ENCODE results near the gene SLC31A1. TPM values are rescaled to one million over a fixed set of nuclear protein-coding genes. Genes with fewer than 3 reads are reported as not detected.

Gene SLC31A1
- total RNA-seq, 4 donors from 2014 or later, result 22.9 to 45.0 (median 33.9) TPM

- DNase-seq (ENCODE audit: low spot score in 2 of 2), result no peak
- TF ChIP-seq POLR2A (IDR thresholded peaks at IDR 0.05), result no peak
- TF ChIP-seq CTCF (IDR thresholded peaks at IDR 0.05), result no peak
- intact Hi-C loops (cut with DNase I; ENCODE audit: low total_unique reads), result no loop called here
- H3K4me3 ChIP-seq (ENCODE audit: low read depth, poor library complexity, severe bottlenecking), result no peak overlapping the region
- 82% methylated on average over 3 of the region's 3 CpGs for WGBS, 2 donors
Observed at GRCh38 chr9:113266174-113266573, 44.8 kb downstream of the SLC31A1 start.

GRCh38 chr9:113267911-113268566 is 46.7 kb downstream of the SLC31A1 start:
- H3K4me3 ChIP-seq (ENCODE audit: low read depth, poor library complexity, severe bottlenecking), result no peak overlapping the region
- intact Hi-C loops (cut with DNase I; ENCODE audit: low total_unique reads), result no loop called here
- no peak for DNase-seq (ENCODE audit: low spot score in 2 of 2)
- 89 to 95% methylated on average over 4 of the region's 4 CpGs for WGBS, 2 donors
- TF ChIP-seq POLR2A (IDR thresholded peaks at IDR 0.05), result no peak
- TF ChIP-seq CTCF (IDR thresholded peaks at IDR 0.05), result no peak

- no peak for DNase-seq (ENCODE audit: low spot score in 2 of 2)
- intact Hi-C loops (cut with DNase I; ENCODE audit: low total_unique reads), result no loop called here
- TF ChIP-seq POLR2A (IDR thresholded peaks at IDR 0.05) (no peak), CTCF (IDR thresholded peaks at IDR 0.05) (no peak)
- WGBS, 2 donors, result 93 to 95% methylated on average over 2 of the region's 2 CpGs
- H3K4me3 ChIP-seq (ENCODE audit: low read depth, poor library complexity, severe bottlenecking), result no peak overlapping the region
Observed at GRCh38 chr9:113269355-113269754, 48.0 kb downstream of the SLC31A1 start.

GRCh38 chr9:113269871-113270270 is 48.5 kb downstream of the SLC31A1 start:
- TF ChIP-seq CTCF (IDR thresholded peaks at IDR 0.05) (no peak), POLR2A (IDR thresholded peaks at IDR 0.05) (no peak)
- WGBS, 2 donors, result 91 to 94% methylated on average over 2 of the region's 2 CpGs
- no peak overlapping the region for H3K4me3 ChIP-seq (ENCODE audit: low read depth, poor library complexity, severe bottlenecking)
- DNase-seq (ENCODE audit: low spot score in 2 of 2), result no peak
- intact Hi-C loops (cut with DNase I; ENCODE audit: low total_unique reads), result no loop called here

GRCh38 chr9:113274474-113275156 is 53.3 kb downstream of the SLC31A1 start:
- intact Hi-C loops (cut with DNase I; ENCODE audit: low total_unique reads), result no loop called here
- DNase-seq (ENCODE audit: low spot score in 2 of 2), result no peak

More at GRCh38 chr9:113274474-113275156, 53.3 kb downstream of the SLC31A1 start:
- H3K4me3 ChIP-seq (ENCODE audit: low read depth, poor library complexity, severe bottlenecking), result peak overlapping the region; percentile 62
- TF ChIP-seq CTCF (IDR thresholded peaks at IDR 0.05), result no peak
- TF ChIP-seq POLR2A (IDR thresholded peaks at IDR 0.05), result no peak
- WGBS, 2 donors, result 0 to 1% methylated on average over 15 of the region's 15 CpGs

Data from lower leg skin (tissue), 4 donors.